GM21390 (cell line): ENCODE measurements around the gene COL27A1.

ENCODE experiments used
- ATAC-seq: cut with Tn5 transposase; IDR thresholded peaks from one replicate; pipeline ENCODE4 v1.9.1; 2021; ENCODE audit not compliant: unreplicated experiment

COL27A1 gene

GRCh38 chr9:114221706-114222465 is 66.5 kb downstream of the COL27A1 start:
- ATAC-seq = no peak

DNA sequence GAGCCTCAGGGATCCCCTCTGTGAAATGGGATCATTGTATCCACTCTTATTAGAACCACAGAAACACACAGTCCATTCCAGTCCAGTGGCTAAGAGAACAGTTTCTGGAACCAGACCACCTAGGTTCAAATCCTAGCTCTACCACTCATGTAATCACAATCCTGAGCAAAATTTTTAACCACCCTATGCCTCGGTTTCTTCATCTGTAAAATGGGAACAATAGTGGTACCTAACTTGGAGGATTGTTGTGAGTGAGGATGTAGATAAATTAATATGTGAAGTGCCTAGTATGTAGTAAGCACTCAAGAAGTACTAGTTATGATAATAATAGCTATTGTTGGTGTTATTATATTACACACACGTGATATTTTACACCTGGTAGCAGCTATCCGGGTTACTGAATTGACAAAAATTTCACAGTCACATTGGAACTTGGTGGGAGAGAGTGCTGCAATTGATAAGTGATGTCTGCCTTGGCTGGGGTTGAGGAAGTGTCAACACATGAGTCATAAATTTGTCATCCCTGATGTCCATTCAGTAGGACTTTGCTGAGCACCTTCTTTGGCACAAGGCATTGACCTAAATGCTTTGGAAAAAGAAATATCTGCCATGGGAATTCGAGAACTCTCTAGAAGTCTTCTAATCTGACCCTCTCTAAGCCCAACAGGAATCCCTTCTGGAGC is 68.4 kb downstream of the COL27A1 start:
- ATAC-seq = no peak

DNA sequence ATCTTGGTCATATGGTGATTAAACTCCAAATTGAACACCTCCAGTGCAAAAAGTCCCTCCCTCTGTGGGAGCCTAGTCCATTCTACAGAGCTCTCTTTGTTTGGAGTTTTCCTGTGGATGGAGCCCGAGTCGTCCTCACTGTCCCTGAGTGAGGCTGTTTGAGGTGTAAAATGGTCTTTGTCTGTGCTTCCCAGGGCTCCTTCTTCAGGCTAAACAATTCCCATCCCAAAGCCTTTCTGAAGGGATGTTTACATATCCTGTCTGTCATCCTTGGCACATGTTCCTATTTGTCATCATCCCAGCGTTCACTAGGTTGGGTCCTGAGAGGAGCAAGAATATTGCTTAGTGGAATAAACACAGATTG is 68.9 kb downstream of the COL27A1 start:
- ATAC-seq = no peak

- ATAC-seq = no peak
Measured at GRCh38 chr9:114225561-114226212, 70.3 kb downstream of the COL27A1 start.

DNA sequence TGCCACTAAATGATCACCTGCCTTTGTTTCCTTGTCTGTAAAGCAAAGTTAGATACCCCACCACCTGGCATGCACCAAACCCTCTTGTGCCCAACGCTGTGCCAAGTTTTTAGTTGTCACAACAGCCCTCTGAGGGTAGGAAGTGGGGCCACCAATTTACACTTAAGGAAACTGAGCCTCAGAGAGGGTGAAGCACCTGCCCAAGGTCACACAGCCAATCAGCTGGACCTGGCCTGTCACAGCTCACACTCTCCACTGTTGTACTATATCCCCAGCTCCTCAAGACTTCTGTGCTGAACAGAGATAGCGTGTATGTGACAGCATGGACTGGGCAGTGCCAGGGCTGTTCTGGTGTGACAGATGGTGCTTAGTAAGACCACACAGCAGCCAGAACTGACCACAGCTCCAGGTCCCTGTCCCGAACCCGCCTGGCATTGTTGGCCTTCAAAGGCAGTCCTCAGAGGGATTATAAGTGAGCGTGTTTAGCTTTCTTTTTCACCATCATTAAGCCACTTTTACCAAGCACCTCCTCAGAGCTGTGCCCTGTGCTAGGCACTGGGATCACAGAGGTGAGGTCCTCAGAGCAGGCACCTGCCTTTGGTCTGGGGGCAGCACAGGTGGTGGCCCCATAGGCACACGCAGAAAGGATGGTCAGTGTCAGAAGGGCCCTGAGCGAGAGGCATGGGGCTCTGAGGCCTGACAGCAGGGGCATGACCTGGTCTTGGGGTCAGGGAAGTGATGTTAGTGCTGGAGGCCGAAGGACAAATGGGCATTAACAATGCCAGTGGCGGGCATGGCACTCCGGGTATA is 71.1 kb downstream of the COL27A1 start:
- no peak for ATAC-seq

DNA sequence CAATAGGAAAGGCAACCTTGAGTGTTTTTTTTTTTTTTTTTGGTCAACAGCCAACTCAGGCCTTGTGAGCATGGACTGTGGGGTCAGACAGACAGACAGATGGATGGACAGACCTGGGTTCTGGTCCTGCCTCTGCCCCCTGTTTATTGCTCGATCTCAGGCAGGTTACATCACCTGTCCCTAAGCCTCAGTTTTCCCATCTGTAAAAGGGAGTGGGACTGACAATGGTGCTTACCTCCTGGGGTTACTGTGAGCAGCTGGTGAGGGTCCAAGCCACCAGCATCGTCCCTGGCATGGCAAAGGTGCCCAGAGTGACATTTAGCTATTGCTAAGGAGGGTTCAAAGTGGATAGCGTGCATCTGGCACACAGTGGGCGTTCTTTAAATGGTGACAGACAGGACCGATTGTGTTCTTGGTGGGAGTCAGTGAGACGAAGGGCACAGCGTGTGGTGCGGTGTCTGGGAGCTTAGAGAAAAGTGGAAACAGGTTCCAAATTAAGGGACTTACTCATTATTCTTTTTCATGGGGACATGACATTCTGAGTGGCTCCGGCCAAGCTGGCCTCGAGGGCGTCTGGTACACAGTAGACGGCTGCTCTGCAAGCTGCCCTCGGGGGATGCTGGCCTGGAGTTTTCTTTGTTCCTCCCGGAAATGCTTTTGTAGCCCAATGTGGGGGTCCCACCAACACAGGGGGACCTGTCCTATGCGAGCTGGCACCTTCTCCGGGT is 72.1 kb downstream of the COL27A1 start:
- ATAC-seq = no peak

GRCh38 chr9:114228016-114228808 is 72.9 kb downstream of the COL27A1 start:
- no peak for ATAC-seq

DNA sequence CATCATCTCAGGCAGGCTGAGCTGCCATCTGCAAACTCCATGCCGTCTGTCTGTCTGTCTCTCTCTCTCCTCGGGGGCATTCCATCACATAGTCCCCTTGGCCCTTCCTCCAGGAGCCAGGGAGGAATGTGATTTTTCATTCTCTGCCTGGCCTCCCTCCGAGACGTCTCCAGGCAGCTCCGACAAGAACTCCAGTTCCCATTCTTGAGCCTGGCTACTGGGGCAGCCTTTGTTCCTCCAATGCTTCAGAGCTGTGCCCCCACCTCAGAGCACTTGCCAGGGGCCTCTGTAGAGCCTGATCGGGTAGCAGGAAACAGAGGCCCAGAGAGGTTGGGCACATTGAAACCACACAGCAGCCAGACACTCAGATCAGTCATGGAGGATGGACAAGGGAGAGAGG is 74.0 kb downstream of the COL27A1 start:
- no peak for ATAC-seq

- no peak for ATAC-seq
Measured at GRCh38 chr9:114230068-114230467, 74.7 kb downstream of the COL27A1 start.

DNA sequence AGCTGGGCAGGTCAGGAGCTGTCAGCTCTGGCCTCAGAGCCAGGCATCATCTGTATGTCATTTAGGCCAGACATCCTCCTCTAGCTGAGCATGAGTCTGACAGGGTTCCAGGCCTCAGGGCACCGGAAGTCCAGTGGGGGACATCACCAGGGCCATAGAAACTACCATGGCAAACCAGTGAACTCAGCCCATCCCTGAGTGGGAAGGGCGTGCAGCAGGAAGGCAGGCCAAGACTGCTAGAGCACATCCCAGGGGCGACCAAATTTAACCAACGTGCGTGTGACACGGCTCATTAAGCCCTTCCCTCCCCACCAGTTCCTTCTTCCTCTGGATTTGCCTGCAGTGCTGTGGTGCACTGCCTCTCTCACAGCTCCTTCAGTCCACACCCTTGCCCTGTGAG is 75.9 kb downstream of the COL27A1 start:
- ATAC-seq = no peak

DNA sequence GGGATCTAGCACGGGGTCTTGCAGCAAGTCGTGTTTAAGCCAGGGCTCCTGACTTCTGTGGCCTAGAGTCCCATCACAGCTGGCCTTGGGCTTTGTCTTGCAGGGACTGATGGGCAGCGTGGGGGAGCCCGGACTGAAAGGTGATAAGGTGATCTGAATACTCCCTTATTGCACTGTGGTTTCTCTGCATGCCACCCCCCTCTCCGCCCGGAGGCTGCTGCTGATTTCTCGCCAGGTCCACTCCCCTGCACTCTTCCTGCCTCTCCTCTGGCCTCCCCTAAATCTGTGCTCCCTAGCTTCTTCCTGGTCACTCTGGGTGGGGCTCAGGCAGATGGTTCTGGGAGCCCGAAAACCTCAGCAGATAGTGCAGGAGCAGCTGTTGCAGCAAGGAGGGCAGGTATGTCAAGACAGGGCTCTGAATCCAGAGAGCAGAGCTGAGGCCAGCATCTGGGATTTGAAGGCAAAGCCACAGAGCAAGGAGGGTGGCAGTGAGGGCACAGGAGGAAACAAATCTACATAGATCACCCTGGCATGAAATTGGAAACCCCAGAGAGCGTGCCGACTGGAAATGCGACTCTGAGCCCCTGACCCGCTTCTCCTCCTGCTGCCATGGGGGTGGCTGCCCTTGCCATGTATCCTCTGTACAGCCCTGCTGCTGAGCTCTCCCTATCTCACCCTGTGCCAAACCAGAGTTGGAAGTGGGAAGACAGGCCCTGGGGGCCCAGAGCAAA is 76.5 kb downstream of the COL27A1 start:
- no peak for ATAC-seq

DNA sequence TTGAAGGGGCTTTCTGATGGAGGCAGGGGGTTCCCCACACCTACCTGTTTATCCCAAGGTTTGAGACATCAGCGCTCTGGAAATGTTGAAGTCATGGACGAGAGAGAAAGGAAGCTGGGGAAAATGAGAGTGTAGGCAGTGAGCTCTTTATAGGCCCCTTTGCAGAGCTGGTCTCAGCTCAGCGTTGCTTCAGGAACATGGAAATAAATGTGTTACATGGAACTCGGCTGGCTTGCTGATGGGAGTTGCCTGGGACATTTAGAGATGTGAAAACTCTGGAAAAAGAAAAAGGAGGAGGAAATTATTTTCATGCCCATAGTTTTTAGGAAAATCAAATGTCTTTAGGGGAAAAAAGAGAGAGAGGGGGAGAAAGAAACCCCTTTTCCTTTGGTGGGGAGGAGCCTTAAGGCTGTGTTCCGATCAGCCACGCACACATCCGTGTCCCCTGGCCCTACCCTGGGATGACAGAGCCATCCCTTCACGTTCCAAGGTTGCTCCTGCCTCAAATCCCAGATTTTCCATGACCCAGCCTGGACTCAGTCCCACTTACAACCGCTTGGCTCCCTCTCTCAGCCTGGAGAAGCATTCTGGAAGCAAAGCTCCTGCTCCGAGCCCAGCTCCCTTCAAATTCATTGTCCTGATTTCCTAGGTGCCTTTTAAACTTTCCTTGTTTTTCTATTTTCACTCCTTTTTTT is 78.3 kb downstream of the COL27A1 start:
- ATAC-seq = no peak

GRCh38 chr9:114235033-114235661 is 79.8 kb downstream of the COL27A1 start:
- no peak for ATAC-seq

GRCh38 chr9:114236391-114237138 is 81.2 kb downstream of the COL27A1 start:
- ATAC-seq = no peak

- ATAC-seq = no peak
Measured at GRCh38 chr9:114237247-114237646, 81.9 kb downstream of the COL27A1 start.

DNA sequence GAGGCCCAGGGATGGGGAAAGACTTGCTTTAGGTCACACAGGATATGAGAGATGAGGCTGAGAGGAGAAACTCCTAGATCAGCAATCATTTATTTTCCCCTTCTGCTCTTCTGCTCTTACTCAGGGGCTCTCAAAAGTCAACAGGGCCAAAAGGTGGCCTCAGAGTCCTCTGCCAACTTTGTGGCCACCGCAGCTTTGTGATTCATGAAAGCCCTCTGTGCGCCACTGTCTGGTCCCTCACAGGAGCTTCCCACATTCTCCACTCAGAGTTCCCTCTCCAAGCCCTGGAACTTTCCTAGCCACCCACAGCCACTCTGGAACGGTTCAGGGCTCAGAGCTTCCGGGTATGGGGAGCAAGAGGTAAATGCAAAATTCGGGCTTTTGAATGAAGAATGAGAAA is 82.4 kb downstream of the COL27A1 start:
- no peak for ATAC-seq

- ATAC-seq = no peak
Measured at GRCh38 chr9:114238472-114238871, 83.1 kb downstream of the COL27A1 start.
